HG03039 (cell line): ENCODE measurements around the gene DPP6.
"Not testable (repeated sequence)": the region's sequence is repeated elsewhere in the genome, so short reads cannot be mapped to it uniquely, and the experiment has no call there.

Experiments used
- ATAC-seq: cut with Tn5 transposase; IDR thresholded peaks from one replicate; pipeline ENCODE4 v1.9.1; 2021; ENCODE audit warnings: mild to moderate bottlenecking, moderate library complexity; ENCODE audit not compliant: unreplicated experiment

DPP6 gene

GRCh38 chr7:154146707-154147038, 94.5 kb downstream of the DPP6 start:
- ATAC-seq = not testable (repeated sequence)

- not testable (repeated sequence) for ATAC-seq
Observed at GRCh38 chr7:154148791-154149516, 96.8 kb downstream of the DPP6 start.

- not testable (repeated sequence) for ATAC-seq
Observed at GRCh38 chr7:154150656-154151055, 98.5 kb downstream of the DPP6 start.

GRCh38 chr7:154151306-154151705, 99.1 kb downstream of the DPP6 start:
- ATAC-seq = not testable (repeated sequence)

- ATAC-seq = not testable (repeated sequence)
Observed at GRCh38 chr7:154155928-154156327, 103.7 kb downstream of the DPP6 start.

GRCh38 chr7:154162921-154163320, 110.7 kb downstream of the DPP6 start:
- ATAC-seq = not testable (repeated sequence)

- not testable (repeated sequence) for ATAC-seq
Observed at GRCh38 chr7:154163642-154164041, 111.4 kb downstream of the DPP6 start.

- ATAC-seq = no peak
Observed at GRCh38 chr7:154167051-154167450, 114.9 kb downstream of the DPP6 start.

GRCh38 chr7:154167807-154168206, 115.6 kb downstream of the DPP6 start:
- no peak for ATAC-seq

- no peak for ATAC-seq
Observed at GRCh38 chr7:154171422-154171821, 119.2 kb downstream of the DPP6 start.

- ATAC-seq = no peak
Observed at GRCh38 chr7:154172236-154172635, 120.0 kb downstream of the DPP6 start.

GRCh38 chr7:154177584-154177983, 125.4 kb downstream of the DPP6 start:
- no peak for ATAC-seq

GRCh38 chr7:154178895-154179294, 126.7 kb downstream of the DPP6 start:
- no peak for ATAC-seq

- no peak for ATAC-seq
Observed at GRCh38 chr7:154183482-154183881, 131.3 kb downstream of the DPP6 start.

- no peak for ATAC-seq
Observed at GRCh38 chr7:154183946-154184345, 131.7 kb downstream of the DPP6 start.

GRCh38 chr7:154186811-154187210, 134.6 kb downstream of the DPP6 start:
- no peak for ATAC-seq

GRCh38 chr7:154188330-154188729, 136.1 kb downstream of the DPP6 start:
- ATAC-seq = no peak

- no peak for ATAC-seq
Observed at GRCh38 chr7:154195266-154195665, 143.1 kb downstream of the DPP6 start.

- ATAC-seq = no peak
Observed at GRCh38 chr7:154198481-154198880, 146.3 kb downstream of the DPP6 start.

- ATAC-seq = no peak
Observed at GRCh38 chr7:154200241-154200640, 148.0 kb downstream of the DPP6 start.

- ATAC-seq = no peak
Observed at GRCh38 chr7:154202002-154202401, 149.8 kb downstream of the DPP6 start.

GRCh38 chr7:154204046-154204445, 151.8 kb downstream of the DPP6 start:
- no peak for ATAC-seq

- no peak for ATAC-seq
Observed at GRCh38 chr7:154212861-154213260, 160.7 kb downstream of the DPP6 start.
